ENCODE data around the gene WDR5B. TPM values are rescaled to one million over a fixed set of nuclear protein-coding genes. Genes with fewer than 3 reads are reported as not detected.

The WDR5B gene
- total and polyA plus RNA-seq, 2 of the 8 experiments (the other 6 are each of a cell fraction or from before 2014, with no cell fraction given), result 1.9 to 3.5 TPM

DNA sequence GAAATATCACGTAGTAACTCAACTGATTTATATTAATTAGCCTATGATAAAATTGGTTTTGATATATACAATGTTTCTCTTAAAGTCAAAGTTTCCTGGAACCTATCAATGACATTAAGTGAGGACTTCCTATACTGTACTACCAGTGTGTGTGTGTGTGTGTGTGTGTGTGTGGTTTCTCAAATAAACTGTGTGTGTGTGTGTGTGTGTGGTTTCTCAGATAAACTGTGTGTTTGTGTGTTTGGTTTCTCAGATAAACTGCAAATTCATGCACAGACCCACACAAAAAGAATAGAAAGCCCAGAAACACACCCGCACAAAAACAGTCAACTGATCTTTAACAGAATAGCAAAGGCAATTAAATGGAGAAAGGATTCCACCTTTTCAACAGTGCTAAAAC lies 14.5 kb upstream of the WDR5B start:
- no peak overlapping the region for H3K9ac ChIP-seq (replicated peaks in 1 of 4; ENCODE audit: extremely low read depth in 1 of 4, low read depth in 3 of 4, low read length in 3 of 4)
- H3K27me3 ChIP-seq (replicated peaks in 1 of 4; ENCODE audit: control insufficient read depth in 3 of 4, extremely low read depth in 1 of 4, insufficient read depth in 3 of 4, low read length in 3 of 4), result no peaks in the 10 kb centered on the region
- no peak overlapping the region for H2BK12ac ChIP-seq (ENCODE audit: low read depth, low read length)
- H3K4me3 ChIP-seq (ENCODE audit: extremely low read depth in 1 of 4, insufficient read depth in 2 of 4, low read depth in 3 of 4, low read length in 4 of 4), result no peak overlapping the region
- H3K27ac ChIP-seq (ENCODE audit: low read depth, low read length), result no peak overlapping the region
- no peak overlapping the region for H2BK120ac ChIP-seq (replicated peaks; ENCODE audit: low read depth, low read length)
- no peak overlapping the region for H3K56ac ChIP-seq (replicated peaks; ENCODE audit: insufficient read length, low read depth, low read length)
- H2BK20ac ChIP-seq (ENCODE audit: low read length), result no peak overlapping the region
- no peak overlapping the region for H3K23ac ChIP-seq (ENCODE audit: insufficient read length)
- no peaks in the 10 kb centered on the region; the same call in 1 of the 2 replicates for H3K23me2 ChIP-seq (ENCODE audit: low read depth, low read length)
- H2BK15ac ChIP-seq (ENCODE audit: low read length), result no peak overlapping the region
- H3K4ac ChIP-seq (replicated peaks; ENCODE audit: insufficient read length, low read depth, low read length), result no peak overlapping the region
- H4K91ac ChIP-seq (replicated peaks; ENCODE audit: insufficient read length, low read length), result no peak overlapping the region
- no peaks in the 10 kb centered on the region for H3K4me1 ChIP-seq (replicated peaks in 1 of 4; ENCODE audit: control insufficient read depth in 3 of 4, insufficient read depth in 4 of 4, low read length in 3 of 4)
- H3K18ac ChIP-seq (ENCODE audit: extremely low read depth, low read length), result no peak overlapping the region
- POLR2A ChIA-PET (ENCODE audit: partially characterized antibody), result interaction anchor here (1.5 kb wide), 1 partner anchor 9 kb away, joined by 3 read pairs; no protein-coding TSS in a partner anchor
- no peak overlapping the region for H2AK5ac ChIP-seq (ENCODE audit: low read depth, low read length)
- TF ChIP-seq NANOG (IDR thresholded peaks at IDR 0.05; ENCODE audit: insufficient read depth, low read depth, low read length, poor library complexity, severe bottlenecking), result no peak
- TF ChIP-seq POLR2AphosphoS5 (IDR thresholded peaks at IDR 0.05; ENCODE audit: low read depth, low read length), result no peak
- TF ChIP-seq PHF8 (conservative IDR thresholded peaks at IDR 0.05; ENCODE audit: low read depth, low read length), result no peak
- no peak for TF ChIP-seq CREB1 (IDR thresholded peaks at IDR 0.05)
- TF ChIP-seq HDAC2 (IDR thresholded peaks at IDR 0.05; ENCODE audit: borderline replicate concordance in 1 of 2, low read depth in 2 of 2, low read length in 2 of 2), result no peak
- TF ChIP-seq SP4 (IDR thresholded peaks at IDR 0.05; ENCODE audit: low read length), result no peak
- no peak overlapping the region for H3K14ac ChIP-seq (ENCODE audit: insufficient read length)
- no peaks in the 10 kb centered on the region for H3K79me2 ChIP-seq (ENCODE audit: control insufficient read depth in 1 of 2, insufficient read depth in 2 of 2, low read length in 2 of 2)
- H4K8ac ChIP-seq (ENCODE audit: extremely low read depth, insufficient read depth, low read length), result no peak overlapping the region
- peaks cover 0 to 2% of the 10 kb centered on the region in 2 experiments for H4K20me1 ChIP-seq (replicated peaks in 1 of 2; ENCODE audit: control insufficient read depth in 1 of 2, insufficient read depth in 2 of 2, low read length in 2 of 2)
- 92% methylated on average over 2 of the region's 2 CpGs; no CpG with 5 or more reads in 1 of the 2 experiments for WGBS, 2 experiments (ENCODE audit: extremely low coverage in 1 of 2, insufficient coverage in 1 of 2, insufficient read length in 1 of 2, insufficient replicate concordance in 2 of 2, low coverage in 1 of 2, low lambda C conversion rate in 2 of 2, missing lambda C conversion rate in 1 of 2)
- CTCF ChIA-PET (ENCODE audit: partially characterized antibody), result interaction anchor here (1.3 kb wide), 1 partner anchor 28 kb away, joined by 3 read pairs; no protein-coding TSS in a partner anchor
- H4K5ac ChIP-seq (ENCODE audit: insufficient read length, low read depth, low read length), result no peak overlapping the region
- no peak overlapping the region for H2BK5ac ChIP-seq (ENCODE audit: low read depth, low read length)
- no peaks in the 10 kb centered on the region for H3K79me1 ChIP-seq (ENCODE audit: low read depth, low read length)
- no peaks in the 10 kb centered on the region for H3K9me3 ChIP-seq (ENCODE audit: insufficient read depth in 2 of 2, low read depth in 1 of 2, low read length in 1 of 2)
- FAIRE-seq (no peak), DNase-seq (ENCODE audit: low read depth in 1 of 2, low spot score in 2 of 2) (no peak)
- no peak overlapping the region for H3K4me2 ChIP-seq (ENCODE audit: insufficient read depth in 1 of 2, low read depth in 2 of 2, low read length in 2 of 2)
- peaks cover 4 to 49% (median 14%) of the 10 kb centered on the region in 4 experiments; a peak in 7 of 8 replicates for H3K36me3 ChIP-seq (ENCODE audit: control insufficient read depth in 2 of 4, insufficient read depth in 4 of 4, low read length in 3 of 4)
- H2AFZ ChIP-seq (ENCODE audit: low read length), result no peak overlapping the region
